DOHH2 (cell line): Measurements from ENCODE around the gene SIK1.

Experiments
- CTCF ChIP-seq: fragments of 200-600 bp; sonication (generic); IDR thresholded peaks from one replicate; pipeline ENCODE4 v1.5.1; 2014; ENCODE audit warnings: antibody characterized with exemption, mild to moderate bottlenecking, low read depth, low read length; ENCODE audit not compliant: poor library complexity, severe bottlenecking
- EZH2phosphoT487 ChIP-seq: fragments of 200-600 bp; sonication (generic); IDR thresholded peaks from 2 replicates; pipeline ENCODE4 v1.6.1; 2017; ENCODE audit warnings: borderline replicate concordance, mild to moderate bottlenecking, antibody characterized with exemption, low read length, moderate library complexity, mixed read lengths

- TF ChIP-seq CTCF (no peak), EZH2phosphoT487 (no peak)
Measured at GRCh38 chr21:43371786-43372185, 55.1 kb downstream of the SIK1 start.
